Left renal pelvis (tissue), 4 donors: Measurements from ENCODE around the gene PDE10A. TPM values are rescaled to one million over a fixed set of nuclear protein-coding genes. Genes with fewer than 3 reads are reported as not detected.

Source experiments
- DNase-seq, 4 donors: peaks; one replicate each; pipeline ENCODE4 v3.0.0-alpha.2; 2013; ENCODE audit warnings: low read depth in 4 of 4, low spot score in 3 of 4
- polyA plus RNA-seq, 4 donors: library from polyadenylated mRNA; unstranded; fragments of 120-200 nt; gene quantifications; one replicate each; pipeline ENCODE4 v1.2.1, GENCODE V29; 2013; ENCODE audit not compliant: insufficient read length in 4 of 4

Gene PDE10A
- polyA plus RNA-seq, 4 donors: 18.7 to 27.6 (median 21.9) TPM

- DNase-seq: no peak
Measured at GRCh38 chr6:165679326-165679725, 16.3 kb upstream of the PDE10A start.

- no peak for DNase-seq
Measured at GRCh38 chr6:165678904-165679303, 15.9 kb upstream of the PDE10A start.

- no peak for DNase-seq
Measured at GRCh38 chr6:165678429-165678828, 15.4 kb upstream of the PDE10A start.

- DNase-seq: no peak
Measured at GRCh38 chr6:165677091-165677490, 14.1 kb upstream of the PDE10A start.

GRCh38 chr6:165676435-165677068 lies 13.5 kb upstream of the PDE10A start:
- no peak for DNase-seq

- no peak for DNase-seq
Measured at GRCh38 chr6:165675120-165675519, 12.1 kb upstream of the PDE10A start.

GRCh38 chr6:165674155-165675029 lies 11.4 kb upstream of the PDE10A start:
- DNase-seq: no peak

- DNase-seq: no peak
Measured at GRCh38 chr6:165671222-165671768, 8.3 kb upstream of the PDE10A start.

- DNase-seq: no peak
Measured at GRCh38 chr6:165668951-165669350, 5.9 kb upstream of the PDE10A start.

GRCh38 chr6:165665384-165665672 lies 2.3 kb upstream of the PDE10A start:
- DNase-seq: no peak

GRCh38 chr6:165664559-165665383 lies 1.7 kb upstream of the PDE10A start:
- DNase-seq: no peak

- no peak for DNase-seq
Measured at GRCh38 chr6:165663736-165664558, 906 bp upstream of the PDE10A start.

GRCh38 chr6:165663377-165663735 lies 315 bp upstream of the PDE10A start:
- no peak for DNase-seq

- DNase-seq: no peak
Measured at GRCh38 chr6:165662041-165662748, 846 bp downstream of the PDE10A start.

GRCh38 chr6:165661664-165662025 lies 1.4 kb downstream of the PDE10A start:
- no peak for DNase-seq

GRCh38 chr6:165660857-165661663 lies 2.0 kb downstream of the PDE10A start:
- DNase-seq: no peak

- no peak for DNase-seq
Measured at GRCh38 chr6:165659945-165660856, 2.8 kb downstream of the PDE10A start.
